Adrenal gland (tissue), 12 donors: ENCODE measurements around the gene FHOD3. TPM values are rescaled to one million over a fixed set of nuclear protein-coding genes. Genes with fewer than 3 reads are reported as not detected.

ENCODE experiments used
- DNase-seq, 7 donors: peaks; one replicate each; pipeline ENCODE4 v3.0.0-alpha.2; 2019 to 2020
- H3K27ac ChIP-seq, 5 donors: fragments of 200-600 bp; sonication (generic) in 4 of 5; 1 replicate in 3 of 5; 2 replicates in 2 of 5; pipeline versions ENCODE4 v1.5.1 to v1.8.0; 2016 to 2020; ENCODE audit warnings: mild to moderate bottlenecking in 1 of 5
- H3K27me3 ChIP-seq: fragments of 200-600 bp; 2 replicates; pipeline ENCODE4 v1.8.0; 2021
- H3K36me3 ChIP-seq, 2 donors: fragments of 200-600 bp; replicated peaks in 1 of 2; 1 replicate in 1 of 2; 2 replicates in 1 of 2; pipeline versions ENCODE4 v1.5.1 to v1.8.0; 2018 to 2022
- H3K4me1 ChIP-seq, 2 donors: fragments of 200-600 bp; replicated peaks in 1 of 2; 1 replicate in 1 of 2; 2 replicates in 1 of 2; pipeline versions ENCODE4 v1.5.1 to v1.8.0; 2018 to 2021
- H3K4me3 ChIP-seq, 4 donors: fragments of 200-600 bp; sonication (generic) in 3 of 4; one replicate each; pipeline ENCODE4 v1.5.1; 2016 to 2018
- H3K9me3 ChIP-seq, 3 donors: fragments of 200-600 bp; sonication (generic) in 1 of 3; replicated peaks in 1 of 3; 1 replicate in 2 of 3; 2 replicates in 1 of 3; pipeline versions ENCODE4 v1.5.1 to v1.8.0; 2016 to 2021
- CTCF ChIP-seq, 6 experiments: fragments of 450-650 bp in 4 of 6; fragments of 200-600 bp in 2 of 6; sonication (generic) in 1 of 6; IDR thresholded peaks; 1 replicate in 5 of 6; 2 replicates in 1 of 6; pipeline versions ENCODE4 v1.5.1 to v1.8.0; 2016 to 2021; ENCODE audit warnings: antibody characterized with exemption in 6 of 6, mild to moderate bottlenecking in 2 of 6, moderate library complexity in 1 of 6
- POLR2A ChIP-seq, 2 donors: fragments of 450-650 bp; IDR thresholded peaks; one replicate each; pipeline ENCODE4 v1.6.1; 2017; ENCODE audit warnings: antibody characterized with exemption in 2 of 2, mild to moderate bottlenecking in 2 of 2, moderate library complexity in 1 of 2
- WGBS, 4 donors: extraction: QIAGEN DNeasy Blood & Tissue Kit in 2 of 4; methylation state at CpG; one replicate each; pipeline versions ENCODE4 v1.1.5 to v1.1.7; 2013 to 2017; 5-methylcytosine and 5-hydroxymethylcytosine counted together
- intact Hi-C, 2 donors: fragments of 100-400 bp; cut with DNase I; formaldehyde crosslinking; loops; one replicate each; pipeline versions ENCODE4 v1.14.1 to v1.15.0; 2022 to 2023
- polyA plus RNA-seq, 3 donors: library from polyadenylated mRNA; stranded (reverse); fragments of 200-250 nt in 2 of 3; fragments of 350-450 nt in 1 of 3; fragmentation: Illumina TruSeq in 1 of 3; extraction: RNeasy Lipid Tissue Mini Kit (QIAGEN cat#74804) in 1 of 3; gene quantifications; one replicate each; pipeline ENCODE4 v1.2.3, GENCODE V29; 2013 to 2014
- total RNA-seq, 9 donors: library from RNA; depleted of rRNA in 4 of 9; stranded (reverse); fragments of >200 nt in 4 of 9; fragments of 120-200 nt in 1 of 9; fragmentation: NEBNext Ultra II Directional in 1 of 9; extraction: Animal tissue kit (Norgen Biotek cat#: 25700) in 1 of 9; gene quantifications; one replicate each; pipeline versions ENCODE4 v1.1.0 to v1.2.4, GENCODE V29; 2013 to 2023
- donor health status: healthy with polysubstance abuse.
- donor health status: Bipolar disorder and iron deficiency.
- donor health status: DM: yes; HTN: yes; CAD: no.
- donor health status: DM: no; HTN: no; CAD: no.
- donor health status: DM: no; HTN: no; CAD: no.
- donor health status: DM: yes; HTN: yes; CAD: no.

The FHOD3 gene
- total and polyA plus RNA-seq, 12 donors, result 17.5 to 87.9 (median 48.5) TPM

GRCh38 chr18:36777566-36777965 is 480.1 kb downstream of the FHOD3 start:
- Histone ChIP-seq H3K27ac (no peak overlapping the region), H3K4me1 (no peaks in the 10 kb centered on the region), H3K4me3 (no peak overlapping the region), H3K36me3 (peaks cover 0 to 17% of the 10 kb centered on the region in 2 donors), H3K9me3 (no peaks in the 10 kb centered on the region), H3K27me3 (no peaks in the 10 kb centered on the region)
- 84 to 95% (median 92%) methylated on average over 1 of the region's 1 CpG for WGBS, 4 donors
- no peak for DNase-seq
- TF ChIP-seq CTCF (IDR thresholded peaks at IDR 0.05), result no peak
- no peak for TF ChIP-seq POLR2A (IDR thresholded peaks at IDR 0.05)
- intact Hi-C loops, result no loop called here

GRCh38 chr18:36780748-36781147 is 483.2 kb downstream of the FHOD3 start:
- WGBS, 4 donors, result 73 to 94% (median 89%) methylated on average over 2 of the region's 2 CpGs
- H3K4me1 ChIP-seq, result no peaks in the 10 kb centered on the region
- DNase-seq, result no peak
- no peak overlapping the region for H3K4me3 ChIP-seq
- peaks cover 0 to 17% of the 10 kb centered on the region in 2 donors for H3K36me3 ChIP-seq
- no peak overlapping the region for H3K27ac ChIP-seq
- no peaks in the 10 kb centered on the region for H3K27me3 ChIP-seq
- intact Hi-C loops, result no loop called here
- TF ChIP-seq POLR2A (IDR thresholded peaks at IDR 0.05) (no peak), CTCF (IDR thresholded peaks at IDR 0.05) (no peak)
- no peaks in the 10 kb centered on the region for H3K9me3 ChIP-seq

GRCh38 chr18:36782710-36783109 is 485.2 kb downstream of the FHOD3 start:
- H3K4me1 ChIP-seq, result no peaks in the 10 kb centered on the region
- H3K27me3 ChIP-seq, result no peaks in the 10 kb centered on the region
- DNase-seq, result no peak
- H3K36me3 ChIP-seq, result peaks cover 0 to 17% of the 10 kb centered on the region in 2 donors
- intact Hi-C loops, result no loop called here
- H3K4me3 ChIP-seq, result no peak overlapping the region
- 87 to 95% (median 88%) methylated on average over 9 of the region's 9 CpGs for WGBS, 4 donors
- H3K27ac ChIP-seq, result no peak overlapping the region
- TF ChIP-seq CTCF (IDR thresholded peaks at IDR 0.05), result no peak
- no peak for TF ChIP-seq POLR2A (IDR thresholded peaks at IDR 0.05)
- no peaks in the 10 kb centered on the region for H3K9me3 ChIP-seq

GRCh38 chr18:36783792-36784191 is 486.3 kb downstream of the FHOD3 start:
- intact Hi-C loops, result no loop called here

More at GRCh38 chr18:36783792-36784191, 486.3 kb downstream of the FHOD3 start:
- Histone ChIP-seq H3K36me3 (peaks cover 0 to 17% of the 10 kb centered on the region in 2 donors), H3K4me1 (no peaks in the 10 kb centered on the region), H3K27ac (no peak overlapping the region), H3K27me3 (no peaks in the 10 kb centered on the region), H3K9me3 (no peaks in the 10 kb centered on the region), H3K4me3 (no peak overlapping the region)
- TF ChIP-seq CTCF (IDR thresholded peaks at IDR 0.05) (no peak), POLR2A (IDR thresholded peaks at IDR 0.05) (no peak)
- no peak for DNase-seq
- 97 to 100% (median 97%) methylated on average over 5 of the region's 5 CpGs for WGBS, 4 donors
